HEK293 (cell line): ENCODE measurements around the gene TNFAIP1.

Experiments used
- GLI2 ChIP-seq: fragments of 450-650 bp; formaldehyde crosslinking; IDR thresholded peaks from 2 replicates; pipeline ENCODE4; 2017; ENCODE audit warnings: missing biosample characterization, missing genetic modification characterization, low read depth, borderline replicate concordance
- GLIS2 ChIP-seq: fragments of 450-650 bp; formaldehyde crosslinking; IDR thresholded peaks from 2 replicates; pipeline ENCODE4 v1.5.1; 2016; ENCODE audit warnings: missing biosample characterization, missing genetic modification characterization
- OVOL3 ChIP-seq: fragments of 450-650 bp; formaldehyde crosslinking; IDR thresholded peaks from 2 replicates; pipeline ENCODE4 v1.5.1; 2016; ENCODE audit warnings: missing biosample characterization, missing genetic modification characterization
- SP7 ChIP-seq: fragments of 450-650 bp; formaldehyde crosslinking; IDR thresholded peaks from 2 replicates; pipeline ENCODE4 v1.5.1; 2016; ENCODE audit warnings: missing biosample characterization, missing genetic modification characterization
- ZBTB17 ChIP-seq: fragments of 450-650 bp; formaldehyde crosslinking; IDR thresholded peaks from 2 replicates; pipeline ENCODE4 v1.5.1; 2016; ENCODE audit warnings: missing biosample characterization, missing genetic modification characterization
- ZBTB8A ChIP-seq: fragments of 450-650 bp; formaldehyde crosslinking; IDR thresholded peaks from 2 replicates; pipeline ENCODE4 v1.5.1; 2016; ENCODE audit warnings: missing biosample characterization, missing genetic modification characterization
- ZFP37 ChIP-seq: fragments of 450-650 bp; formaldehyde crosslinking; IDR thresholded peaks from 2 replicates; pipeline ENCODE4 v1.5.1; 2016; ENCODE audit warnings: missing biosample characterization, missing genetic modification characterization
- ZFP69B ChIP-seq: fragments of 450-650 bp; formaldehyde crosslinking; IDR thresholded peaks from 2 replicates; pipeline ENCODE4 v1.5.1; 2016; ENCODE audit warnings: missing biosample characterization, missing genetic modification characterization
- ZNF174 ChIP-seq: fragments of 450-650 bp; formaldehyde crosslinking; IDR thresholded peaks from 2 replicates; pipeline ENCODE4 v1.5.0; 2017; ENCODE audit warnings: missing biosample characterization, mild to moderate bottlenecking, missing genetic modification characterization
- ZNF23 ChIP-seq: fragments of 450-650 bp; formaldehyde crosslinking; IDR thresholded peaks from 2 replicates; pipeline ENCODE4 v1.5.1; 2016; ENCODE audit warnings: missing biosample characterization, missing genetic modification characterization, borderline replicate concordance
- ZNF24 ChIP-seq: fragments of 450-650 bp; formaldehyde crosslinking; IDR thresholded peaks from 2 replicates; pipeline ENCODE4 v1.5.1; 2016; ENCODE audit warnings: missing biosample characterization, missing genetic modification characterization
- ZNF248 ChIP-seq: fragments of 450-650 bp; formaldehyde crosslinking; IDR thresholded peaks from 2 replicates; pipeline ENCODE4 v1.5.1; 2017; ENCODE audit warnings: missing biosample characterization, missing genetic modification characterization
- ZNF341 ChIP-seq: fragments of 450-650 bp; formaldehyde crosslinking; IDR thresholded peaks from 2 replicates; pipeline ENCODE4; 2016; ENCODE audit warnings: low read depth, missing biosample characterization, missing genetic modification characterization
- ZNF404 ChIP-seq: fragments of 450-650 bp; formaldehyde crosslinking; IDR thresholded peaks from 2 replicates; pipeline ENCODE4 v1.5.1; 2017; ENCODE audit warnings: missing biosample characterization, missing genetic modification characterization
- ZNF544 ChIP-seq: fragments of 450-650 bp; formaldehyde crosslinking; IDR thresholded peaks from 2 replicates; pipeline ENCODE4 v1.5.0; 2017; ENCODE audit warnings: missing biosample characterization, missing genetic modification characterization
- ZNF548 ChIP-seq: fragments of 450-650 bp; formaldehyde crosslinking; IDR thresholded peaks from 2 replicates; pipeline ENCODE4 v1.5.1; 2016; ENCODE audit warnings: missing biosample characterization, missing genetic modification characterization
- ZNF624 ChIP-seq: fragments of 450-650 bp; formaldehyde crosslinking; IDR thresholded peaks from 2 replicates; pipeline ENCODE4 v1.5.1; 2017; ENCODE audit warnings: missing biosample characterization, missing genetic modification characterization
- ZNF768 ChIP-seq: fragments of 450-650 bp; formaldehyde crosslinking; IDR thresholded peaks from 2 replicates; pipeline ENCODE4 v1.5.1; 2018; ENCODE audit warnings: missing biosample characterization, mild to moderate bottlenecking, missing genetic modification characterization
- ZNF776 ChIP-seq: fragments of 450-650 bp; formaldehyde crosslinking; IDR thresholded peaks from 2 replicates; pipeline ENCODE4 v1.5.0; 2017; ENCODE audit warnings: missing biosample characterization, missing genetic modification characterization, borderline replicate concordance
- ZNF777 ChIP-seq: fragments of 450-650 bp; formaldehyde crosslinking; IDR thresholded peaks from 2 replicates; pipeline ENCODE4 v1.5.1; 2017; ENCODE audit warnings: missing biosample characterization, missing genetic modification characterization, borderline replicate concordance
- TF ChIP-seq, protein P1 (sequence below): fragments of 450-650 bp; formaldehyde crosslinking; IDR thresholded peaks from 2 replicates; pipeline ENCODE4 v1.5.1; 2016; ENCODE audit warnings: missing biosample characterization, missing genetic modification characterization, low read depth
- TF ChIP-seq, protein P2 (sequence below): fragments of 450-650 bp; formaldehyde crosslinking; IDR thresholded peaks from 2 replicates; pipeline ENCODE4 v1.5.1; 2016; ENCODE audit warnings: missing biosample characterization, missing genetic modification characterization, borderline replicate concordance
- TF ChIP-seq, protein P3 (sequence below): fragments of 450-650 bp; formaldehyde crosslinking; IDR thresholded peaks from 2 replicates; pipeline ENCODE4 v1.5.1; 2016; ENCODE audit warnings: missing biosample characterization, missing genetic modification characterization
- TF ChIP-seq, protein P4 (sequence below): fragments of 450-650 bp; formaldehyde crosslinking; IDR thresholded peaks from 2 replicates; pipeline ENCODE4 v1.5.1; 2016; ENCODE audit warnings: missing biosample characterization, missing genetic modification characterization
- TF ChIP-seq, protein P5 (sequence below): fragments of 450-650 bp; formaldehyde crosslinking; IDR thresholded peaks from 2 replicates; pipeline ENCODE4 v1.5.0; 2017; ENCODE audit warnings: missing biosample characterization, missing genetic modification characterization, borderline replicate concordance
- TF ChIP-seq, protein P6 (sequence below): fragments of 450-650 bp; formaldehyde crosslinking; IDR thresholded peaks from 2 replicates; pipeline ENCODE4 v1.5.1; 2016; ENCODE audit warnings: missing biosample characterization, missing genetic modification characterization
- TF ChIP-seq, protein P7 (sequence below): fragments of 450-650 bp; formaldehyde crosslinking; IDR thresholded peaks from 2 replicates; pipeline ENCODE4 v1.5.1; 2016; ENCODE audit warnings: missing biosample characterization, missing genetic modification characterization
- TF ChIP-seq, protein P8 (sequence below): IDR thresholded peaks from 2 replicates; pipeline ENCODE4 v1.6.1; 2011; ENCODE audit warnings: mild to moderate bottlenecking, low read depth, low read length, borderline replicate concordance

Gene TNFAIP1

DNA sequence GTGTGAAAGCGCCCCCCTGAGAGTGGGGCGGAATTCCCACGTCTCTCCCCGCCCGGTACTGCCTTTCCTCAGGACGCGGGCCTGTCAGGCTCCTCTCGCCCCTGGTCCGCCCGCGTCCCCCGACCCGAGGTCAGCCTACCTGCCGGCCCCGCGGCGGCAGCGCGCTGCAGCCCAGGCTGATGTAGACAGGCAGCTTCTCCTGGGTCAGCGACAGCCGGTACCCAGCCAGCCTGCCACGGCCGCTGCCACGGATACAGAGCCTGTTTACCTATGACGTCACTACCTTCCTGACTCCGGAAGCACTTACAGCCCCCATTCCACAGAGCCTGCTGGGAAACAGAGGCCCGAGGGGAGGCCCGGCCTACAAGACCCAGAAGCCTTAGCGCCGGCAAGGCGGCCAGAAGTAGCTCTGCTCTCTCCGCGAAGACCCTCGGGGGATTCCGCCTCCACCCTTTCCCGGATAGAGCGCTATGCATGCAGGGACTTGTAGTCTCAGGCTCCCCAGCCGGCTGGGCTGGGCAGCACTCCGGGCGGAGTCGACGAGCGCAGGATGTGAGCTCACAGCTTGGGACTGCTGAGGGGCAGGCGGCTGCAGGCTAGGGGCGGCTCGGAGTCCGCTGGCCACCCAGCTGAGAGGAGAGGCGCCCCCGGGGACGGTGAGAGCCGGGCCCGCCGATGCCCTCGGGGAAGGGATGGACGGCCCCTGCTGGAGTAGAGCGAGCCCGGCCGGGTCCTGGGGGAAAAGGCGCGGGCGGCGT, at the start of gene TNFAIP1, which contains the start of gene IFT20 (continued):
- TF ChIP-seq, protein P1, sequence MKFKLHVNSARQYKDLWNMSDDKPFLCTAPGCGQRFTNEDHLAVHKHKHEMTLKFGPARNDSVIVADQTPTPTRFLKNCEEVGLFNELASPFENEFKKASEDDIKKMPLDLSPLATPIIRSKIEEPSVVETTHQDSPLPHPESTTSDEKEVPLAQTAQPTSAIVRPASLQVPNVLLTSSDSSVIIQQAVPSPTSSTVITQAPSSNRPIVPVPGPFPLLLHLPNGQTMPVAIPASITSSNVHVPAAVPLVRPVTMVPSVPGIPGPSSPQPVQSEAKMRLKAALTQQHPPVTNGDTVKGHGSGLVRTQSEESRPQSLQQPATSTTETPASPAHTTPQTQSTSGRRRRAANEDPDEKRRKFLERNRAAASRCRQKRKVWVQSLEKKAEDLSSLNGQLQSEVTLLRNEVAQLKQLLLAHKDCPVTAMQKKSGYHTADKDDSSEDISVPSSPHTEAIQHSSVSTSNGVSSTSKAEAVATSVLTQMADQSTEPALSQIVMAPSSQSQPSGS, result peak; percentile 100
- TF ChIP-seq ZNF248, result no peak
- no peak for TF ChIP-seq ZNF624
- TF ChIP-seq ZFP37 (tag by site-specific recombination), result no peak; the same call in 1 of the 2 replicates
- TF ChIP-seq ZNF404, result no peak
- TF ChIP-seq ZNF24 (tag by site-specific recombination), result peak; percentile 82
- no peak for TF ChIP-seq ZNF23 (tag by site-specific recombination)
- peak; percentile 98 for TF ChIP-seq ZBTB17
- TF ChIP-seq, protein P2, sequence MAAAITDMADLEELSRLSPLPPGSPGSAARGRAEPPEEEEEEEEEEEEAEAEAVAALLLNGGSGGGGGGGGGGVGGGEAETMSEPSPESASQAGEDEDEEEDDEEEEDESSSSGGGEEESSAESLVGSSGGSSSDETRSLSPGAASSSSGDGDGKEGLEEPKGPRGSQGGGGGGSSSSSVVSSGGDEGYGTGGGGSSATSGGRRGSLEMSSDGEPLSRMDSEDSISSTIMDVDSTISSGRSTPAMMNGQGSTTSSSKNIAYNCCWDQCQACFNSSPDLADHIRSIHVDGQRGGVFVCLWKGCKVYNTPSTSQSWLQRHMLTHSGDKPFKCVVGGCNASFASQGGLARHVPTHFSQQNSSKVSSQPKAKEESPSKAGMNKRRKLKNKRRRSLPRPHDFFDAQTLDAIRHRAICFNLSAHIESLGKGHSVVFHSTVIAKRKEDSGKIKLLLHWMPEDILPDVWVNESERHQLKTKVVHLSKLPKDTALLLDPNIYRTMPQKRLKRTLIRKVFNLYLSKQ (tag by site-specific recombination), result no peak
- no peak for TF ChIP-seq ZNF544 (tag by site-specific recombination)
- TF ChIP-seq ZNF341, result no peak
- TF ChIP-seq, protein P3, sequence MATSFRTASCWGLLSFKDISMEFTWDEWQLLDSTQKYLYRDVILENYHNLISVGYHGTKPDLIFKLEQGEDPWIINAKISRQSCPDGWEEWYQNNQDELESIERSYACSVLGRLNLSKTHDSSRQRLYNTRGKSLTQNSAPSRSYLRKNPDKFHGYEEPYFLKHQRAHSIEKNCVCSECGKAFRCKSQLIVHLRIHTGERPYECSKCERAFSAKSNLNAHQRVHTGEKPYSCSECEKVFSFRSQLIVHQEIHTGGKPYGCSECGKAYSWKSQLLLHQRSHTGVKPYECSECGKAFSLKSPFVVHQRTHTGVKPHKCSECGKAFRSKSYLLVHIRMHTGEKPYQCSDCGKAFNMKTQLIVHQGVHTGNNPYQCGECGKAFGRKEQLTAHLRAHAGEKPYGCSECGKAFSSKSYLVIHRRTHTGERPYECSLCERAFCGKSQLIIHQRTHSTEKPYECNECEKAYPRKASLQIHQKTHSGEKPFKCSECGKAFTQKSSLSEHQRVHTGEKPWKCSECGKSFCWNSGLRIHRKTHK, result no peak
- no peak for TF ChIP-seq ZNF174 (tag by site-specific recombination)
- TF ChIP-seq GLI2 (tag by site-specific recombination), result no peak
- TF ChIP-seq SP7 (tag by site-specific recombination), result peak; percentile 86
- TF ChIP-seq ZFP69B (tag by site-specific recombination), result peak; percentile 80
- TF ChIP-seq, protein P4, sequence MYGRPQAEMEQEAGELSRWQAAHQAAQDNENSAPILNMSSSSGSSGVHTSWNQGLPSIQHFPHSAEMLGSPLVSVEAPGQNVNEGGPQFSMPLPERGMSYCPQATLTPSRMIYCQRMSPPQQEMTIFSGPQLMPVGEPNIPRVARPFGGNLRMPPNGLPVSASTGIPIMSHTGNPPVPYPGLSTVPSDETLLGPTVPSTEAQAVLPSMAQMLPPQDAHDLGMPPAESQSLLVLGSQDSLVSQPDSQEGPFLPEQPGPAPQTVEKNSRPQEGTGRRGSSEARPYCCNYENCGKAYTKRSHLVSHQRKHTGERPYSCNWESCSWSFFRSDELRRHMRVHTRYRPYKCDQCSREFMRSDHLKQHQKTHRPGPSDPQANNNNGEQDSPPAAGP (tag by site-specific recombination), result peak; percentile 90
- no peak; the same call in 1 of the 2 replicates for TF ChIP-seq ZNF777 (tag by site-specific recombination)
- TF ChIP-seq, protein P5, sequence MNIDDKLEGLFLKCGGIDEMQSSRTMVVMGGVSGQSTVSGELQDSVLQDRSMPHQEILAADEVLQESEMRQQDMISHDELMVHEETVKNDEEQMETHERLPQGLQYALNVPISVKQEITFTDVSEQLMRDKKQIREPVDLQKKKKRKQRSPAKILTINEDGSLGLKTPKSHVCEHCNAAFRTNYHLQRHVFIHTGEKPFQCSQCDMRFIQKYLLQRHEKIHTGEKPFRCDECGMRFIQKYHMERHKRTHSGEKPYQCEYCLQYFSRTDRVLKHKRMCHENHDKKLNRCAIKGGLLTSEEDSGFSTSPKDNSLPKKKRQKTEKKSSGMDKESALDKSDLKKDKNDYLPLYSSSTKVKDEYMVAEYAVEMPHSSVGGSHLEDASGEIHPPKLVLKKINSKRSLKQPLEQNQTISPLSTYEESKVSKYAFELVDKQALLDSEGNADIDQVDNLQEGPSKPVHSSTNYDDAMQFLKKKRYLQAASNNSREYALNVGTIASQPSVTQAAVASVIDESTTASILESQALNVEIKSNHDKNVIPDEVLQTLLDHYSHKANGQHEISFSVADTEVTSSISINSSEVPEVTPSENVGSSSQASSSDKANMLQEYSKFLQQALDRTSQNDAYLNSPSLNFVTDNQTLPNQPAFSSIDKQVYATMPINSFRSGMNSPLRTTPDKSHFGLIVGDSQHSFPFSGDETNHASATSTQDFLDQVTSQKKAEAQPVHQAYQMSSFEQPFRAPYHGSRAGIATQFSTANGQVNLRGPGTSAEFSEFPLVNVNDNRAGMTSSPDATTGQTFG (tag by site-specific recombination), result 0 out of 2 replicates have a peak, but pooled peaks have one; percentile 61
- TF ChIP-seq, protein P6, sequence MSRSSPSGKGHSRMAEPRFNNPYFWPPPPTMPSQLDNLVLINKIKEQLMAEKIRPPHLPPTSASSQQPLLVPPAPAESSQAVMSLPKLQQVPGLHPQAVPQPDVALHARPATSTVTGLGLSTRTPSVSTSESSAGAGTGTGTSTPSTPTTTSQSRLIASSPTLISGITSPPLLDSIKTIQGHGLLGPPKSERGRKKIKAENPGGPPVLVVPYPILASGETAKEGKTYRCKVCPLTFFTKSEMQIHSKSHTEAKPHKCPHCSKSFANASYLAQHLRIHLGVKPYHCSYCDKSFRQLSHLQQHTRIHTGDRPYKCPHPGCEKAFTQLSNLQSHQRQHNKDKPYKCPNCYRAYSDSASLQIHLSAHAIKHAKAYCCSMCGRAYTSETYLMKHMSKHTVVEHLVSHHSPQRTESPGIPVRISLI, result no peak
- no peak for TF ChIP-seq OVOL3 (tag by site-specific recombination)
- TF ChIP-seq, protein P7, sequence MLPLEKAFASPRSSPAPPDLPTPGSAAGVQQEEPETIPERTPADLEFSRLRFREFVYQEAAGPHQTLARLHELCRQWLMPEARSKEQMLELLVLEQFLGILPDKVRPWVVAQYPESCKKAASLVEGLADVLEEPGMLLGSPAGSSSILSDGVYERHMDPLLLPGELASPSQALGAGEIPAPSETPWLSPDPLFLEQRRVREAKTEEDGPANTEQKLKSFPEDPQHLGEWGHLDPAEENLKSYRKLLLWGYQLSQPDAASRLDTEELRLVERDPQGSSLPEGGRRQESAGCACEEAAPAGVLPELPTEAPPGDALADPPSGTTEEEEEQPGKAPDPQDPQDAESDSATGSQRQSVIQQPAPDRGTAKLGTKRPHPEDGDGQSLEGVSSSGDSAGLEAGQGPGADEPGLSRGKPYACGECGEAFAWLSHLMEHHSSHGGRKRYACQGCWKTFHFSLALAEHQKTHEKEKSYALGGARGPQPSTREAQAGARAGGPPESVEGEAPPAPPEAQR (tag by site-specific recombination), result 0 out of 2 replicates have a peak, but pooled peaks have one; percentile 12
- TF ChIP-seq ZNF776 (tag by site-specific recombination), result no peak
- no peak for TF ChIP-seq ZNF548 (tag by site-specific recombination)
- peak; percentile 87 for TF ChIP-seq ZBTB8A
- TF ChIP-seq, protein P8, sequence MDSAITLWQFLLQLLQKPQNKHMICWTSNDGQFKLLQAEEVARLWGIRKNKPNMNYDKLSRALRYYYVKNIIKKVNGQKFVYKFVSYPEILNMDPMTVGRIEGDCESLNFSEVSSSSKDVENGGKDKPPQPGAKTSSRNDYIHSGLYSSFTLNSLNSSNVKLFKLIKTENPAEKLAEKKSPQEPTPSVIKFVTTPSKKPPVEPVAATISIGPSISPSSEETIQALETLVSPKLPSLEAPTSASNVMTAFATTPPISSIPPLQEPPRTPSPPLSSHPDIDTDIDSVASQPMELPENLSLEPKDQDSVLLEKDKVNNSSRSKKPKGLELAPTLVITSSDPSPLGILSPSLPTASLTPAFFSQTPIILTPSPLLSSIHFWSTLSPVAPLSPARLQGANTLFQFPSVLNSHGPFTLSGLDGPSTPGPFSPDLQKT, result no peak
- TF ChIP-seq GLIS2 (tag by site-specific recombination), result peak; percentile 80
- TF ChIP-seq ZNF768 (tag by site-specific recombination), result no peak
